Heart left ventricle (tissue), 16 donors: Measurements from ENCODE around the gene IFI16. TPM values are rescaled to one million over a fixed set of nuclear protein-coding genes. Genes with fewer than 3 reads are reported as not detected.

Experiments
- ATAC-seq, 4 donors: fragments of 200-7000 bp; cut with Tn5 transposase; one replicate each; pipeline ENCODE4 v1.9.1; 2020 to 2022; ENCODE audit warnings: moderate library complexity in 4 of 4, mild to moderate bottlenecking in 3 of 4, moderate number of reproducible peaks in 1 of 4
- DNase-seq, 5 donors: peaks; one replicate each; pipeline ENCODE4 v3.0.0-alpha.2; 2020
- H3K27ac ChIP-seq, 12 donors: fragments of 200-600 bp; sonication (generic) in 4 of 12; one replicate each; pipeline versions ENCODE4 v1.5.0 to v1.8.0; 2016 to 2022; ENCODE audit warnings: mild to moderate bottlenecking in 2 of 12
- H3K27me3 ChIP-seq, 9 donors: fragments of 200-600 bp; sonication (generic) in 2 of 9; one replicate each; pipeline versions ENCODE4 v1.5.1 to v1.8.0; 2016 to 2022; ENCODE audit warnings: mild to moderate bottlenecking in 3 of 9
- H3K36me3 ChIP-seq, 9 donors: fragments of 200-600 bp; sonication (generic) in 2 of 9; one replicate each; pipeline versions ENCODE4 v1.5.0 to v1.8.0; 2018 to 2022; ENCODE audit warnings: mild to moderate bottlenecking in 2 of 9
- H3K4me1 ChIP-seq, 12 donors: fragments of 200-600 bp; sonication (generic) in 4 of 12; one replicate each; pipeline versions ENCODE4 v1.5.0 to v1.8.0; 2016 to 2022; ENCODE audit warnings: mild to moderate bottlenecking in 3 of 12
- H3K4me3 ChIP-seq, 12 donors: fragments of 200-600 bp; sonication (generic) in 4 of 12; one replicate each; pipeline versions ENCODE4 v1.5.0 to v1.8.0; 2017 to 2022; ENCODE audit warnings: mild to moderate bottlenecking in 9 of 12, moderate library complexity in 4 of 12
- H3K9me3 ChIP-seq, 12 donors: fragments of 200-600 bp; sonication (generic) in 4 of 12; one replicate each; pipeline versions ENCODE4 v1.5.0 to v1.8.0; 2016 to 2022; ENCODE audit warnings: mild to moderate bottlenecking in 1 of 12
- CTCF ChIP-seq, 12 donors: fragments of 200-600 bp; sonication (generic) in 4 of 12; IDR thresholded peaks; one replicate each; pipeline versions ENCODE4 v1.5.0 to v1.8.0; 2018 to 2022; ENCODE audit warnings: antibody characterized with exemption in 12 of 12, mild to moderate bottlenecking in 5 of 12
- POLR2A ChIP-seq, 2 donors: fragments of 450-650 bp; IDR thresholded peaks; one replicate each; pipeline ENCODE4 v1.6.1; 2017; ENCODE audit warnings: antibody characterized with exemption in 2 of 2, mild to moderate bottlenecking in 2 of 2, moderate library complexity in 2 of 2
- WGBS, 4 donors: extraction: QIAGEN DNeasy Blood & Tissue Kit in 2 of 4; methylation state at CpG; one replicate each; pipeline versions ENCODE4 v1.1.5 to v1.1.7; 2013 to 2018; 5-methylcytosine and 5-hydroxymethylcytosine counted together
- intact Hi-C, 10 donors: fragments of 100-400 bp; cut with DNase I; formaldehyde crosslinking; loops; one replicate each; pipeline versions ENCODE4 v1.11.1 to v1.14.2; 2022
- polyA plus RNA-seq, 2 donors: library from polyadenylated mRNA; stranded (reverse); fragments of 200-250 nt; gene quantifications; one replicate each; pipeline ENCODE4 v1.2.3, GENCODE V29; 2013
- total RNA-seq, 9 donors: library from RNA; depleted of rRNA in 2 of 9; stranded (reverse); fragments of >200 nt in 2 of 9; fragmentation: NEBNext Ultra II Directional in 3 of 9; extraction: Animal tissue kit (Norgen Biotek cat#: 25700) in 3 of 9; gene quantifications; one replicate each; pipeline versions ENCODE4 v1.1.0 to v1.2.4, GENCODE V29; 2016 to 2023
- donor health status: ischemic (EF 13 %, LVEDD 7.1; RV severe dilation, severe dysfunction).
- donor health status: healthy with polysubstance abuse.
- donor health status: DM: no; HTN: yes; CAD: no.
- donor health status: DM: no; HTN: no; CAD: no.
- donor health status: ischemic (EF 25% LVEDD 6.9; RV normal size, moderate dysfunction).
- donor health status: ischemic (EF 25% LVEDD 5.7; RV mildly dilated, moderate dysfunction).
- donor health status: healthy.
- donor health status: DM: yes; HTN: yes; CAD: no.
- donor health status: ischemic (EF 35%, LVEDD 5.7; RV mildly dilated, moderate dysfunction).
- donor health status: nonischemic (EF 11% LVEDD 7.7; RV severe dilation, severe dysfunction).
- donor health status: DM: yes; HTN: yes; CAD: no.
- donor health status: PGD.
- donor health status: ischemic (EF 29% LVEDD 5.4; RV normal size, mild dysfunction).
- donor health status: nonischemic (EF 23%, LVEDD 6.1; RV moderate dilation, normal function).

IFI16 gene
- total and polyA plus RNA-seq, 11 donors, result 19.1 to 125 (median 24.8) TPM

GRCh38 chr1:159054427-159054826 lies 44.7 kb downstream of the IFI16 start:
- Histone ChIP-seq H3K36me3 (peaks cover 0 to 70% (median 66%) of the 10 kb centered on the region in 9 donors), H3K4me1 (peaks cover 0 to 44% (median 7%) of the 10 kb centered on the region in 12 donors), H3K4me3 (no peak overlapping the region), H3K9me3 (no peaks in the 10 kb centered on the region), H3K27ac (no peak overlapping the region), H3K27me3 (no peaks in the 10 kb centered on the region)
- intact Hi-C loops, result no loop called here
- TF ChIP-seq POLR2A (IDR thresholded peaks at IDR 0.05) (no peak), CTCF (IDR thresholded peaks at IDR 0.05) (no peak)
- WGBS, 4 donors, result 41 to 52% (median 48%) methylated on average over 2 of the region's 2 CpGs
- ATAC-seq (no peak), DNase-seq (no peak)

GRCh38 chr1:159055181-159055641 lies 45.5 kb downstream of the IFI16 start:
- Histone ChIP-seq H3K36me3 (peaks cover 0 to 62% (median 59%) of the 10 kb centered on the region in 9 donors), H3K4me3 (no peak overlapping the region), H3K4me1 (peaks cover 0 to 44% (median 7%) of the 10 kb centered on the region in 12 donors), H3K27me3 (no peaks in the 10 kb centered on the region), H3K27ac (peak overlapping the region in 1 of 12 donors; percentile 73), H3K9me3 (no peaks in the 10 kb centered on the region)
- no peak for TF ChIP-seq CTCF (IDR thresholded peaks at IDR 0.05)
- no peak for TF ChIP-seq POLR2A (IDR thresholded peaks at IDR 0.05)
- 79 to 88% (median 83%) methylated on average over 5 of the region's 5 CpGs for WGBS, 4 donors
- intact Hi-C loops, result loop anchor here in 1 of 10 donors (5.0 kb wide), 1 partner anchor 38 kb away; no protein-coding TSS in a partner anchor
- ATAC-seq (no peak), DNase-seq (no peak)

GRCh38 chr1:159056069-159056698 lies 46.5 kb downstream of the IFI16 start:
- intact Hi-C loops, result loop anchor here in 1 of 10 donors (5.0 kb wide), 1 partner anchor 39 kb away; no protein-coding TSS in a partner anchor
- Histone ChIP-seq H3K9me3 (no peaks in the 10 kb centered on the region), H3K27me3 (no peaks in the 10 kb centered on the region), H3K36me3 (peaks cover 0 to 52% (median 49%) of the 10 kb centered on the region in 9 donors), H3K4me3 (no peak overlapping the region), H3K27ac (peak overlapping the region in 1 of 12 donors; percentile 73), H3K4me1 (peaks cover 0 to 44% (median 7%) of the 10 kb centered on the region in 12 donors)
- 85 to 87% (median 86%) methylated on average over 7 of the region's 7 CpGs for WGBS, 4 donors
- ATAC-seq (no peak), DNase-seq (no peak)
- TF ChIP-seq POLR2A (IDR thresholded peaks at IDR 0.05), result no peak
- no peak for TF ChIP-seq CTCF (IDR thresholded peaks at IDR 0.05)

- peaks cover 0 to 27% (median 23%) of the 10 kb centered on the region in 9 donors for H3K36me3 ChIP-seq
- intact Hi-C loops, result loop anchor here in 1 of 10 donors (5.0 kb wide), 1 partner anchor 41 kb away; no protein-coding TSS in a partner anchor
- peaks cover 0 to 29% (median 3%) of the 10 kb centered on the region in 12 donors for H3K4me1 ChIP-seq
- H3K27me3 ChIP-seq, result no peaks in the 10 kb centered on the region
- no peaks in the 10 kb centered on the region for H3K9me3 ChIP-seq
- DNase-seq (no peak), ATAC-seq (no peak)
- no peak overlapping the region for H3K27ac ChIP-seq
- TF ChIP-seq CTCF (IDR thresholded peaks at IDR 0.05) (no peak), POLR2A (IDR thresholded peaks at IDR 0.05) (no peak)
- WGBS, 4 donors, result 77 to 81% (median 79%) methylated on average over 7 of the region's 7 CpGs
- no peak overlapping the region for H3K4me3 ChIP-seq
These were observed 49.0 kb downstream of the IFI16 start for GRCh38 chr1:159058751-159059150.
